ENCODE results near the gene NDUFC2.

NDUFC2 gene

GRCh38 chr11:78021611-78022010, 58.1 kb downstream of the NDUFC2 start:
- H3K27ac Mint-ChIP-seq, result no peak overlapping the region
- H3K4me1 Mint-ChIP-seq (ENCODE audit: low read depth), result peaks cover 8% of the 10 kb centered on the region
- intact Hi-C loops (cut with micrococcal nuclease), result no loop called here
- H3K36me3 Mint-ChIP-seq (ENCODE audit: low read depth), result no peaks in the 10 kb centered on the region
- peaks cover 26% of the 10 kb centered on the region for H3K27me3 Mint-ChIP-seq
- no peak overlapping the region for H3K4me3 Mint-ChIP-seq
- no peaks in the 10 kb centered on the region for H3K9me3 Mint-ChIP-seq

GRCh38 chr11:78020246-78020645, 59.4 kb downstream of the NDUFC2 start:
- intact Hi-C loops (cut with micrococcal nuclease), result no loop called here
- H3K4me1 Mint-ChIP-seq (ENCODE audit: low read depth), result peaks cover 8% of the 10 kb centered on the region
- H3K9me3 Mint-ChIP-seq, result no peaks in the 10 kb centered on the region
- H3K27me3 Mint-ChIP-seq, result peaks cover 26% of the 10 kb centered on the region
- H3K36me3 Mint-ChIP-seq (ENCODE audit: low read depth), result no peaks in the 10 kb centered on the region
- no peak overlapping the region for H3K27ac Mint-ChIP-seq
- no peak overlapping the region for H3K4me3 Mint-ChIP-seq

- Mint-ChIP-seq H3K4me1 (ENCODE audit: low read depth) (peaks cover 8% of the 10 kb centered on the region), H3K36me3 (ENCODE audit: low read depth) (no peaks in the 10 kb centered on the region), H3K4me3 (no peak overlapping the region), H3K27me3 (peaks cover 29% of the 10 kb centered on the region), H3K27ac (no peak overlapping the region), H3K9me3 (no peaks in the 10 kb centered on the region)
- intact Hi-C loops (cut with micrococcal nuclease), result no loop called here
These were observed 59.9 kb downstream of the NDUFC2 start for GRCh38 chr11:78019808-78020207.

All from dendritic cell treated with granulocyte-macrophage colony-stimulating factor and Interleukin-4, amounts not matched to agents 40 ng/mL and 50 ng/mL, for 4 days (primary cell).